HCT116 (cell line): ENCODE measurements around the gene S1PR2.

Experiments used
- CBX3 ChIP-seq: IDR thresholded peaks from 2 replicates; pipeline ENCODE4 v1.6.1; 2012; ENCODE audit warnings: low read depth
- CTCF ChIP-seq, 3 experiments: fragments of 200-600 bp in 1 of 3; sonication (generic) in 1 of 3; IDR thresholded peaks in 2 of 3; conservative IDR thresholded peaks in 1 of 3; 2 replicates each; pipeline ENCODE4 v1.5.1; 2012 to 2017; ENCODE audit warnings: low read depth in 2 of 3, low read length in 2 of 3, antibody characterized with exemption in 1 of 3, borderline replicate concordance in 1 of 3, control low read depth in 1 of 3, mild to moderate bottlenecking in 1 of 3, mixed read lengths in 1 of 3, mixed run types in 1 of 3, moderate library complexity in 1 of 3; ENCODE audit not compliant: insufficient read depth in 1 of 3
- EGR1 ChIP-seq: IDR thresholded peaks from 2 replicates; pipeline ENCODE4 v1.6.1; 2012; ENCODE audit warnings: low read depth
- EZH2 ChIP-seq: fragments of 200-600 bp; sonication (generic); IDR thresholded peaks from 2 replicates; pipeline ENCODE4 v1.6.1; 2017; ENCODE audit warnings: antibody characterized with exemption, mixed run types
- MAX ChIP-seq: IDR thresholded peaks from 2 replicates; pipeline ENCODE4 v1.6.1; 2012
- POLR2A ChIP-seq: IDR thresholded peaks from 2 replicates; pipeline ENCODE4 v1.7.0; 2011; ENCODE audit warnings: borderline replicate concordance; ENCODE audit not compliant: insufficient read depth, insufficient read length; ENCODE audit errors: extremely low read depth
- POLR2AphosphoS5 ChIP-seq: IDR thresholded peaks from 2 replicates; pipeline ENCODE4 v1.6.1; 2011; ENCODE audit warnings: mild to moderate bottlenecking, low read depth, low read length, moderate library complexity
- RAD21 ChIP-seq: IDR thresholded peaks from 2 replicates; pipeline ENCODE4 v1.6.1; 2012; ENCODE audit warnings: low read depth, mild to moderate bottlenecking
- REST ChIP-seq: IDR thresholded peaks from 2 replicates; pipeline ENCODE4 v1.6.1; 2012; ENCODE audit warnings: low read depth
- ZBTB33 ChIP-seq: IDR thresholded peaks from 2 replicates; pipeline ENCODE4 v1.6.1; 2011; ENCODE audit warnings: mild to moderate bottlenecking, low read length, moderate library complexity; ENCODE audit not compliant: insufficient replicate concordance; ENCODE audit errors: extremely low read depth
- ZNF274 ChIP-seq: fragments of 200-500 bp; sonication (Bioruptor generic); IDR thresholded peaks from 2 replicates; pipeline ENCODE4 v1.6.1; 2014; ENCODE audit warnings: mild to moderate bottlenecking, low read depth, low read length, inconsistent platforms

GRCh38 chr19:10222201-10222890 lies 8.8 kb downstream of the S1PR2 start:
- TF ChIP-seq POLR2A (no peak), CTCF (IDR thresholded peaks at IDR 0.05 in 2 of 3, conservative IDR thresholded peaks at IDR 0.05 in 1 of 3; ENCODE audit: borderline replicate concordance in 1 of 3, insufficient read depth in 1 of 3, low read depth in 2 of 3, low read length in 2 of 3) (no peak), POLR2AphosphoS5 (no peak), REST (no peak), ZBTB33 (no peak), EGR1 (no peak), RAD21 (no peak), ZNF274 (no peak), EZH2 (no peak), MAX (no peak), CBX3 (no peak)
